PC-9 (cell line): ENCODE measurements around the gene RAB11FIP4. TPM values are rescaled to one million over a fixed set of nuclear protein-coding genes. Genes with fewer than 3 reads are reported as not detected.

Experiments used
- BruUV-seq: library from RNA; stranded (reverse); fragments of 400-500 nt; replicated peaks from 2 replicates; lab custom pipeline; 2021; lab: Mats Ljungman, UMichigan
- CTCF ChIA-PET: fragments of 300-600 bp; sonication (Branson Sonifier 250); formaldehyde crosslinking; loops from one replicate; lab custom pipeline; 2022; ENCODE audit warnings: antibody characterized with exemption; lab: Charles Lee
- POLR2A ChIA-PET: fragments of 300-600 bp; sonication (Branson Sonifier 250); formaldehyde crosslinking; loops from one replicate; lab custom pipeline; 2022; ENCODE audit warnings: antibody characterized with exemption; ENCODE audit not compliant: unreplicated experiment; lab: Charles Lee
- DNase-seq, 2 experiments: peaks; one replicate each; pipeline versions ENCODE4 v3.0.0 to v3.0.0-alpha.2; 2015 to 2022; ENCODE audit warnings: mixed read lengths in 1 of 2
- H2AFZ ChIP-seq: fragments of 200-600 bp; sonication (generic); 2 replicates; pipeline ENCODE4 v1.8.1; 2017; ENCODE audit warnings: antibody characterized with exemption
- H3F3A ChIP-seq: fragments of 200-600 bp; sonication (generic); 2 replicates; pipeline ENCODE4 v1.8.1; 2017; ENCODE audit warnings: antibody characterized with exemption, mild to moderate bottlenecking, low read depth; ENCODE audit not compliant: insufficient read depth
- H3K27ac ChIP-seq: fragments of 200-600 bp; sonication (generic); 2 replicates; pipeline ENCODE4 v1.6.1; 2016; ENCODE audit warnings: mixed run types
- H3K27me3 ChIP-seq: fragments of 200-600 bp; sonication (generic); 2 replicates; pipeline ENCODE4 v1.6.1; 2016; ENCODE audit warnings: low read depth, mixed run types; ENCODE audit not compliant: insufficient read depth
- H3K36me3 ChIP-seq: fragments of 200-600 bp; sonication (generic); 2 replicates; pipeline ENCODE4 v1.6.1; 2016; ENCODE audit warnings: low read depth, mixed run types
- H3K4me1 ChIP-seq: fragments of 200-600 bp; sonication (generic); replicated peaks from 2 replicates; pipeline ENCODE4 v1.6.1; 2016; ENCODE audit warnings: mixed run types; ENCODE audit not compliant: insufficient read depth
- H3K4me2 ChIP-seq: fragments of 200-600 bp; sonication (generic); 2 replicates; pipeline ENCODE4 v1.6.1; 2017; ENCODE audit warnings: mixed run types
- H3K4me3 ChIP-seq: fragments of 200-600 bp; sonication (generic); 2 replicates; pipeline ENCODE4 v1.6.1; 2016; ENCODE audit warnings: mixed run types
- H3K79me2 ChIP-seq: fragments of 200-600 bp; sonication (generic); 2 replicates; pipeline ENCODE4 v1.6.1; 2017; ENCODE audit warnings: low read depth, mixed run types
- H3K9me2 ChIP-seq: fragments of 200-600 bp; sonication (generic); 2 replicates; pipeline ENCODE4 v1.8.1; 2017; ENCODE audit warnings: mild to moderate bottlenecking; ENCODE audit not compliant: insufficient read depth
- H3K9me3 ChIP-seq: fragments of 200-600 bp; sonication (generic); 2 replicates; pipeline ENCODE4 v1.8.1; 2016; ENCODE audit warnings: low read depth; ENCODE audit not compliant: insufficient read depth
- H4K20me1 ChIP-seq: fragments of 200-600 bp; sonication (generic); 2 replicates; pipeline ENCODE4 v1.8.1; 2017; ENCODE audit not compliant: insufficient read depth
- CTCF ChIP-seq: fragments of 200-600 bp; sonication (generic); conservative IDR thresholded peaks from 2 replicates; pipeline ENCODE4 v1.6.1; 2017; ENCODE audit warnings: mixed run types, antibody characterized with exemption, mild to moderate bottlenecking, moderate library complexity
- EZH2 ChIP-seq: fragments of 200-600 bp; sonication (generic); IDR thresholded peaks from 2 replicates; pipeline ENCODE4 v1.8.0; 2017; ENCODE audit warnings: antibody characterized with exemption, low read depth
- intact Hi-C: fragments of 100-400 bp; cut with micrococcal nuclease; formaldehyde crosslinking; loops from one replicate; pipeline ENCODE4 v1.10.0; 2022; ENCODE audit not compliant: unreplicated experiment
- total RNA-seq: library from RNA; stranded (reverse); gene quantifications from 2 replicates; pipeline ENCODE4 v1.2.3, GENCODE V29; 2021

RAB11FIP4 gene
- total RNA-seq, 1 experiment from 2014 or later = 22.9 TPM

GRCh38 chr17:31425282-31426040 lies 34.0 kb downstream of the RAB11FIP4 start:
- Histone ChIP-seq H3K4me2 (no peak overlapping the region), H3K4me1 (no peaks in the 10 kb centered on the region), H3K27ac (no peak overlapping the region), H4K20me1 (no peaks in the 10 kb centered on the region), H3K79me2 (no peaks in the 10 kb centered on the region), H3K36me3 (no peaks in the 10 kb centered on the region), H3K4me3 (no peak overlapping the region), H3F3A (no peaks in the 10 kb centered on the region), H3K9me2 (no peaks in the 10 kb centered on the region), H3K9me3 (no peaks in the 10 kb centered on the region), H2AFZ (no peak overlapping the region), H3K27me3 (peaks cover 9% of the 10 kb centered on the region; the same call in 1 of the 2 replicates)
- ChIA-PET POLR2A (no interaction called here), CTCF (interaction anchor here (0.6 to 0.9 kb wide), 3 partner anchors 32 to 808 kb away, joined by 3 to 8 read pairs (median 4); no protein-coding TSS in a partner anchor)
- DNase-seq = no peak
- no TSS peak for BruUV-seq
- TF ChIP-seq EZH2 (no peak), CTCF (no peak)
- intact Hi-C loops = no loop called here

- BruUV-seq = no TSS peak
- ChIA-PET CTCF (interaction anchor here (0.6 kb wide), 1 partner anchor 48 kb away, joined by 4 read pairs; no protein-coding TSS in a partner anchor), POLR2A (no interaction called here)
- no peaks in the 10 kb centered on the region for H4K20me1 ChIP-seq
- intact Hi-C loops = no loop called here
- no peak for DNase-seq
- H2AFZ ChIP-seq = no peak overlapping the region
- no peaks in the 10 kb centered on the region for H3F3A ChIP-seq
- H3K27me3 ChIP-seq = no peaks in the 10 kb centered on the region
- TF ChIP-seq CTCF = no peak
- TF ChIP-seq EZH2 = no peak
- H3K9me2 ChIP-seq = no peaks in the 10 kb centered on the region
- no peaks in the 10 kb centered on the region for H3K4me1 ChIP-seq
- H3K27ac ChIP-seq = no peak overlapping the region
- H3K4me2 ChIP-seq = no peak overlapping the region
- no peaks in the 10 kb centered on the region for H3K36me3 ChIP-seq
- no peaks in the 10 kb centered on the region for H3K9me3 ChIP-seq
- no peak overlapping the region for H3K4me3 ChIP-seq
- no peaks in the 10 kb centered on the region for H3K79me2 ChIP-seq
These were observed 36.2 kb downstream of the RAB11FIP4 start for GRCh38 chr17:31427684-31428083.

- H3K36me3 ChIP-seq = no peaks in the 10 kb centered on the region
- no peaks in the 10 kb centered on the region for H3F3A ChIP-seq
- no peak overlapping the region for H3K27ac ChIP-seq
- CTCF ChIA-PET = no interaction called here
- POLR2A ChIA-PET = no interaction called here
- TF ChIP-seq CTCF (no peak), EZH2 (no peak)
- no peaks in the 10 kb centered on the region for H3K27me3 ChIP-seq
- BruUV-seq = no TSS peak
- no peak overlapping the region for H2AFZ ChIP-seq
- H3K79me2 ChIP-seq = no peaks in the 10 kb centered on the region
- no peaks in the 10 kb centered on the region for H3K9me2 ChIP-seq
- no peaks in the 10 kb centered on the region for H3K9me3 ChIP-seq
- no peaks in the 10 kb centered on the region for H3K4me1 ChIP-seq
- no peak overlapping the region for H3K4me2 ChIP-seq
- no peak overlapping the region for H3K4me3 ChIP-seq
- DNase-seq = no peak
- H4K20me1 ChIP-seq = no peaks in the 10 kb centered on the region
- intact Hi-C loops = no loop called here
These were observed 36.6 kb downstream of the RAB11FIP4 start for GRCh38 chr17:31428111-31428510.
